ENCODE measurements around the gene CCDC6. TPM values are rescaled to one million over a fixed set of nuclear protein-coding genes. Genes with fewer than 3 reads are reported as not detected.
A peak's percentile ranks its signal among the peaks of the same experiment; 100 is the strongest.
"Not testable (repeated sequence)": the region's sequence is repeated elsewhere in the genome, so short reads cannot be mapped to it uniquely, and the experiment has no call there.

The CCDC6 gene
- polyA plus RNA-seq, 1 donor, result 17.6 TPM

DNA sequence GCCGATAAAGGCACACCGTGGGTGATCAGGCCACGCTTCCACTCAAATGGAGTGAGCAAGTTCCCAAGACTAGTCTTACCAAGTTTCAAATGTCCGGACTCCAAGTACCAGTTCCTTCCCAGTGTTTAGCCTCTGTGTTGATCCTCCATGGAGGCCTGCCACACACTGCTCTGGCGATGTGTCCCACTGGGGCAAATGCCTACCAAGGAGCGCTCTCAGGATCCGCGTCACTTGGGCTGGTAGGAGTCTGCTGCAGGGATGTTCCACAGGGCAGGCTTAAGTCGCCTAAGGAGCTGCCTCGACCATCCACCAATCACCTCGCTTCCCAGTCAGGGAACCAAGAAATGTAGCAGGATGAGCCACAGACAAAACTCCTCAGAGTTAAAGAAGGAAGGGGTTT lies 135.7 kb downstream of the CCDC6 start:
- no peak for DNase-seq (ENCODE audit: low read depth)

DNA sequence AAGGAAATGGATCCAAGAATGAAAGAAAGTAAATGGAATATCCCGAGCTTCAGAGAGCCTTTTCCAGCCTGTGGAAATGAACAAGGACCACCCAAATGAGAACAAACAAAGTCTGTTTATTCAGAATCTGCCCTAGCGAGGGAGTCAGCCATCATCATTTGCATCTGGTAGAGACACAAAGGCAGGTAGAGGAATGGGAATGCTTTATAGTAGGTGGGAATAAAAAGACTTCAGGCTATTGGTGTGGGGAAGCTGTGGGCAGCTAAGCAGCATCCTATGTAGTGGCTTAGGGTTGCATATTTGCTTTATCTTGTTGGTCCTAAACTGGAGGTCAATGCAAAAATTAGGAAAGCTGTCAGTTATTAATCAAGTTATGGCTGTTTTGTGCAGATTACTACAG lies 143.9 kb downstream of the CCDC6 start:
- no peak for DNase-seq (ENCODE audit: low read depth)

DNA sequence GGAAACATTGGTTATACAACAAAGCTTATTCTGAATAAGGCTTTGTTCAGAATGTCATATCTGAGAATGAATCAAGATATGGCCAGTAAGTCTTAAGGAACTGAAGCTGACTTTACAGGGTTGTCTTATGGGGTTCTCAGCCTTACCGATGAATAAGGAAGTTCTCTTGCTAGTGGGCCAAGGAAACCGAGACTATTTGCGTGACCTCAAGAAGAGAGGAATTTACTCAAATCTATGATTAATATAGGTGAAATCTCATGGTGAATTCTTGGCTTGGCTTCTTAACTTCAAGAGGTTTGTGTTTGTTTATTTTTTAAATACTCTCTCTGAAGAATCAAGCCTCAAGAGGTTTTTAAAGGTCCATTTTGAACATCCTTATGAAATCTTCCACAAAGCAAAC lies 148.4 kb downstream of the CCDC6 start:
- DNase-seq (ENCODE audit: low read depth), result no peak

DNA sequence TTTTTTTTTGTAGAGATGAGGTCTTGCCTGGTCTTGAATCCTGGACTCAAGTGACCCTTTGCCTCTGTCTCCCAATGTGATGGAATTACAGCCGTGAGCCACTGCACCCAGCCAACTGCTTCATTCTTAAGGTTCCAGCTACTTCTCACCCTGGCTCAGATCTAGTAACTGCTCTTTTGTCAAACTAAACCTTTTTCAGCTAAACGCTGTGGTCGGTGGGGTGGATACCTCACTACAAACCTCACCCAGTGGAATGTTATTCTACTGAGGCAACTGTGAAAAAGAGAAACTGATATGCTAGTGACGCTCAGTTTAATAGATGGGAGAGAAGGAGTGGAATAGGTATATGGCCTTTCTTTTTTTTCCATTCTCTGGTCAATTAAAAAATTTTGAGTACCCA lies 151.4 kb downstream of the CCDC6 start:
- no peak for DNase-seq (ENCODE audit: low read depth)

DNA sequence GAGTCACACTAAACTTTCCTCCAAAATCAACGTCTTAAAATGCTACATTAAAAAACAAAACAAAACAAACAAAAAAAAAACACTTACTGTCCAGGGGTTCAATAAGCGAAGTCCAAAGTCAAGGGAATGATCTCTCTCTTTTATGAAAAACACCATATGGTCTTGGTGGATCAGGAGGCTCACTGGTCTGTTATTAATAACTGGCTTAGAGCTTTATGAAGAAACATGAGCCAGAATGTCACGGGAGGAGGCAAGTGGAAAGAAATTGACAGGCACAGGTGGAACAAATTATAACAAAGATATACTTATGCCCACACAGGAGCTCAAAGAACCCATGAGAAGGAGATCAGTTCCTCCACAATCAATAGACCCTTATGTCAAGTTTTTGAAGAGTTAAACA lies 153.1 kb downstream of the CCDC6 start, which contains the start of gene MRLN:
Gene MRLN, minus strand, starts transcription at position 189 of the 400 bp plus-strand sequence.
- peak; percentile 2 for DNase-seq (ENCODE audit: low read depth)

DNA sequence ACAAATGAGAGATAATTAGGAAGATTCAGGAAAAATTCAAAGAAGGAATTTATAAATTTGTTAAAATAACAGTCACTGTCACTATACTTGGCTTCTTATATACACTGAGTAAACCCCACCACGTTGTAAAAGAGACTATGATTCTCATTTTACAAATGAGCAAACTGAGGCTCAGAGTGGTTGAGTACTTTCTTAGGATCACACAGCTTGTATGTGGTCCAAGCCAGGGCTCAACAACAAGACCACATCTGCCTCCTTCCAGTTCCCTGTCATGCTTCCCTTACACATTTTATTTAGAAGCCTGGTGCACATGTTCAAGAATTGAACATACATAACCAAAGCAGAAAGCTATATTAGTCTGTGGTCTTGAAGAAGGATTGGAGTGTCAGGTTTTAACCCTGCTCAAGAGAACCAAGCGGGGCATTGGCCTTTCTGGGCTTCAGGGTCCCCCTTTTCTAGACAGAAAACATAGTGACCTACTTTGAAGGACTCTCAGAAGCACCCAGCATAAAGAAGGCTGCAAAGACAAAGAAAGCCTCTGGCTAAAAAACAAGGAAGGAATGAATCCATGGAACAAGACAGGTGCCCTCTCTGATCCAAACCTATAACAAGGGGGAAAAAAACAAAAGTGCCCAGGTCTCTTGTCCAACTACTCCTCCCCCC lies 153.9 kb downstream of the CCDC6 start:
- no peak for DNase-seq (ENCODE audit: low read depth)

DNA sequence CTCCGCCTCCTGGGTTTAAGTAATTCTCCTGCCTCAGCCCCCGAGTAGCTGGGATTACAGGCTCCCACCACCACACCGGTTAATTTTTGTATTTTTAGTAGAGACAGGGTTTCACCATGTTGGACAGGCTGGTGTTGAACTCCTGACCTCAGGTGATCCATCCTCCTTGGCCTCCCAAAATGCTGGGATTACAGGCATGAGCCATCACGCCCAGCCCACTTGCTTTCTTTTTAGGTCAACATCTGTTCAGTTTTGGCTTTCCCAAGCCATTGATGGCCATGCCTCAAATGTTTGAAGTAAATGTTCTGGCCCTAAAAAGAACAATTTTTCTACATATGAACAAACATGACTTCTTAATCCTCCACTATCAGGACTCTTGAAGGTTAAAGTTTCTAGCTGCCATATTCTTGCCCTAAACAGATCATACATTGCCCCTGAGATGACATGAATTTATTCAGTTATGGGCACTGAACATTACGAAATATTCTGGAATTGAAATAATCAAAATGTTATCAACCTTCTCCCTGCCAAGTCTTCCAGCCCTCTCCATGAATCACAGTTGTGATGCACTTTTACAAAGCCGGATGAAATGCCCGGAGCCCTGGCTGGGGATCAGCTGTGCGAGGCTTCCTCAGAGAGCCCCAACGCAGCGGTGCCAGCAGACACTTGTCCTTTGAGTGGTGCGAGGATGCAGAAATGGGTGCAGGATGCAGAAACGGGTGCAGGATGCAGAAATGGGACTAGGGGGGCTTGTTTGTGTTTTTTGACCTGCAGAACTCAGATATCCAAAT lies 156.0 kb downstream of the CCDC6 start:
- DNase-seq (ENCODE audit: low read depth), result no peak

DNA sequence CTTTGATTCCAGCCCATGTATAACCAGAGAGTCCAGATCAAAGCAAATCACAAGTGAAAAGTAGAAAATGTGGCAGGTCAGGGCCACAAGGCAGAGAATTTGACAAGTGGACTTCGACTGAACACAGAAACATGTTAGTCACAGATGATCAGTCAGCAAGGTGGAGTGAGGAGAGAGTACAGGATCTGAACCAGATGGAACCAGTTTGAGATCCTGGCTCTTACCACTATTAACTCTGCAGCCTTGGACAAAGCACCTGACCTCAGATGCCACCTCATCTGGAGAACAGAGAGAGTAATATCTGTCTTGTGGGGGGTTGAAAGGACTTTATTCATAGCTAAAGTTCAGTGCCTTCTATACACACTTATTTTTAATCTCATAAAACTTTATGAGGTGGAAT lies 157.5 kb downstream of the CCDC6 start:
- DNase-seq (ENCODE audit: low read depth), result no peak

DNA sequence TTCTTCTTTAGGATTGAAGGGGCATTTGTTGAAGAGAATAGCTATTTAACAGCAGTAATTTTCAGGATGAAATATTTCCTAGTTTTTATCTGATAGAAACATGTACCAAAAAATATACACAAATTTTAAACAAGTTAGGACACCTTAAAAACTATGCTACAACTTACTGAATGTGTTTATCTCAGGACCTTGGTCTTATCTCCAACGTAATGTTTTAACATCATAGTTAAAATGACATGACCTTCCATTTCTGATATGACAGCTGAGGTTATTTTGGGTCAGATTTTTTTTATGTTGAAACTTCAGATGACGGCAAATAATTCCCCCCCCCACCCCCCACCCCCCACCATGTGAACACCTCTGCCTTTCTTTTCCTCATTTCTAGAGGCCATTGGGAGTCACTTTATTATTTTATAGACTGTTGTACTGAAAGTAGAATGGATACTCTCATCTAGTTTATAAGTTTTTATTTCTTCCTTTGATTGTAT lies 161.1 kb downstream of the CCDC6 start:
- DNase-seq (ENCODE audit: low read depth), result no peak

DNA sequence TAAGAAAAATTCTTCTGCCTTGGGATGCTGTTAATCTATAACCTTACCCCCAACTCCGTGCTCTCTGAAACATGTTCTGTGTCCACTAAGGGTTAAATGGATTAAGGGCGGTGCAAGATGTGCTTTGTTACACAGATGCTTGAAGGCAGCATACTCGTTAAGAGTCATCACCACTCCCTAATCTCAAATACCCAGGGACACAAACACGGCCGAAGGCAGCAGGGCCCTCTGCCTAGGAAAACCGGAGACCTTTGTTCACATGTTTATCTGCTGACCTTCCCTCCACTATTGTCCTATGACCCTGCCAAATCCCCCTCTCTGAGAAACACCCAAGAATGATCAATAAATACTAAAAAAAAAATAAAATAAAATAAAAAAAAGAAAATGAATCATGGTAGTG lies 161.6 kb downstream of the CCDC6 start:
- DNase-seq (ENCODE audit: low read depth), result not testable (repeated sequence)

DNA sequence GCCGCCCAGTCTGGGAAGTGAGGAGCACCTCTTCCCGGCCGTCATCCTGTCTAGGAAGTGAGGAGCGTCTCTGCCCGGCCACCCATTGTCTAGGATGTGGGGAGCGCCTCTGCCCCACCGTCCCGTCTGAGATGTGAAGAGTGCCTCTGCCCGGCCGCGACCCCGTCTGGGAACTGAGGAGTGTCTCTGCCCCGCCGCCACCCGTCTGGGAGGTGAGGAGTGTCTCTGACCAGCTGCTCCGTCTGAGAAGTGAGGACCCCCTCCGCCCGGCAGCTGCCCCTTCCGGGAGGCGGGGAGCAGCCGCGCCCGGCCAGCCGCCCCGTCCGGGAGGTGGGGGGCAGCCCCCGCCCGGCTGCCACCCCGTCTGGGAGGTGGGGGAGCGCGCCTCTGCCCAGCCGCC lies 162.2 kb downstream of the CCDC6 start:
- not testable (repeated sequence) for DNase-seq (ENCODE audit: low read depth)

DNA sequence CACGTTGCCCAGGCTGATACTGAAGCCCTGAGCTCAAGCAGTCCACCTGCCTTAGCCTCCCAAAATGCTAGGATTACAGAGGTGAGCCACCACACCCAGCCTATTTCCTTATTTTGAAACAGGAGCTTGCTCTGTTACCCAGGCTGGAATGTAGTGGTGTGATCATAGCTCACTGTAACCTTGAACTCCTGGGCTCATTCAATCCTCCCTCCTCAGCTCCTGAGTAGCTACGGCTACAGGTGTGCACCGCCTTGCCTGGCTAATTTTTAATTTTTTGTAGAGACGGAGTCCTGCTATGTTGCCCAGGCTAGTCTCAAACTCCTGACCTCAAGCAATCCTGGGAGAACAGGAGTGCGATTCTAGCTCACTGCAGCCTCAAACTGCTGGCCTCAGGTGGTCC lies 164.8 kb downstream of the CCDC6 start:
- DNase-seq (ENCODE audit: low read depth), result no peak

DNA sequence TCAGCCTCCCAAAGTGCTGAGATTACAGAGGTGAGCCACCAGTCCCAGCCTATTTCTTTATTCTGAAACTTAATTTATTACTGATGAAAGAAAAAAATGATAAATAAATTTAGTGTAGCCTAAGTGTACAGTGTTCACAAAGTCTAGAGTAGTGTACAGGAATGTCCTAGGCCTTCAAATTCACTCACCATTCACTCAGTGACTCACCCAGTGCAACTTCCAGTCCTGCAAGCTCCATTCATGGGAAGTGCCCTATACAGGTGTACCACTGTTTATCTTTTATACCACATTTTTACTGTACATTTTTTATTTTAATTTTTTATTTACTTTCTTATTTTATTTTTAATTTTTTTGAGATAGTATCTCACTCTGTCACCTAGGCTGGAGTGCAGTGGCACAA lies 165.3 kb downstream of the CCDC6 start:
- DNase-seq (ENCODE audit: low read depth), result no peak

Other genes starting within 250 kb of the CCDC6 start
- gene SLC16A9, start 196.7 kb downstream of the CCDC6 start, polyA plus RNA-seq (ENCODE audit: insufficient read length), result 3.3 TPM
- 175 TPM for gene MRLN, start 153.1 kb downstream of the CCDC6 start, polyA plus RNA-seq (ENCODE audit: insufficient read length)